Left ventricle myocardium superior (tissue), 1 donor: Measurements from ENCODE around the gene HSD17B7. TPM values are rescaled to one million over a fixed set of nuclear protein-coding genes. Genes with fewer than 3 reads are reported as not detected.

ENCODE experiments used
- ATAC-seq: fragments of 200-7000 bp; cut with Tn5 transposase; one replicate; pipeline ENCODE4 v1.9.1; 2020; ENCODE audit warnings: mild to moderate bottlenecking, moderate library complexity
- DNase-seq: peaks from one replicate; pipeline ENCODE4 v3.0.0-alpha.2; 2020
- intact Hi-C: fragments of 100-400 bp; cut with micrococcal nuclease; formaldehyde crosslinking; loops from one replicate; pipeline ENCODE4 v1.11.0; 2022
- total RNA-seq: library from RNA; stranded (reverse); fragmentation: NEBNext Ultra II Directional; extraction: Animal tissue kit (Norgen Biotek cat#: 25700); gene quantifications from one replicate; pipeline ENCODE4 v1.2.1, GENCODE V29; 2021
- donor health status: DM: no; HTN: yes; CAD: no; lungs with severe emphysema.

The HSD17B7 gene
- total RNA-seq, 1 donor from 2014 or later = 2.6 TPM

DNA sequence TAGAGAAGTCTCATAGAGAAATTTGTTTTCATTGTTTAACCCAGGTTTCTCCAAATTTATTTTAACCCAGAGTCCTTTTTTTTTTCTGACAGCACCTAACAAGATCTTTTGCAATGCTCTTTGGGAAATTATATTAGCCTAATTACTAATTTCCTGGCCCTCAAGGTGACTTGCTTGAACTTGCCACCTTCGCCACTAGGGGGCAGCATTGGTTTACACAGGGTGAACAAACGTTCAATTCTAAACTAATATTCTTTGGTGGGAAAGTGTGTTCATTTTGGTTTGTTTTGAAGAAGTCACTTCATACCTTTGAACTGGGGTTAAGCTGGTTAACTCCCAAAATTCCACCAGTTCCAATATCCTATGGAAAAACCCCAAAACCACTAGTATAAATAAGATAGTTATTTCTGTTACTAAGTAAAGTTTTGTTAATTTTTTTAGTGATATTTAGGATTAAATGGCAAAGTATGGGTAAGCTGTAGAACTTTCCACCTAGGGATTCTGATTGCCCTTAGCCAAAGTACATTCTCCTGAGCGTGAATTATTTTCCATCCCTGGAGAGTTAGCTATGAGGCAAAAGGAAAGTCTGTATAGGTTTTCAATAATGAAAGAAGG lies 57.4 kb downstream of the HSD17B7 start:
- intact Hi-C loops = no loop called here
- DNase-seq = peak; percentile 81
- peak; percentile 42 for ATAC-seq

GRCh38 chr1:162849711-162850110 lies 59.2 kb downstream of the HSD17B7 start:
- intact Hi-C loops = loop anchor here (5.0 kb wide), 1 partner anchor 323 kb away; no protein-coding TSS in a partner anchor
- DNase-seq = no peak
- ATAC-seq = no peak

- no peak for DNase-seq
- intact Hi-C loops = loop anchor here (5.0 kb wide), 1 partner anchor 321 kb away; no protein-coding TSS in a partner anchor
- no peak for ATAC-seq
These were observed 60.8 kb downstream of the HSD17B7 start for GRCh38 chr1:162851341-162851740.

DNA sequence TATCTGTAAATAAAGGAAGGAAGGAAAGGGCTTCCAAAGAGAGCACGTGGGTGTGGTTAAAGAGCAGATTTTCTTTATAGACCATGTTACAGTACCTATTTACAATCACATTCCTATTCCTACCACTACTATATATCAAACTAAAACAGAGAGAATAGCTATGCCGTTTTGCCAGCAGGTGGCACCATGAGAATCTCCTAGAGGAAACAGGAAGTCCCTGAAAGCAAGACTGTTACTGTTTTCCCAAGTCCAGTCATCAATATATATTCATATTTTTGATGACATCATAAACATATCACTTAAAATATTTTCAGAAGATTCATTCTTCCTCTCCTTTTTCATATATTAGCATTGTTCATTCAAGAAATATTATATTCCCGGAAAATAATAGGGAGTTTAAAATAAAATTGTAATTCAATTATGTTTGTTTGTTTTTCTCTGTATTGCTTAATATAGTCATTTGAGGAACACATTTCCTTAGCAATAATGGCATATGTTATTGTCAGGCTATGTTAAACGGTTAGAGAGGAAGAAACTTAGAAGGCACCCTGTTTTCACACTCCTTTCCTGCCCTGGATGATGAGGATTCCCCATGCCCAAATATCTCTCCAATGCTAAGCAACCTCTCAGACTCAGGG lies 63.9 kb downstream of the HSD17B7 start:
- ATAC-seq (peak; percentile 38), DNase-seq (peak; percentile 45)
- intact Hi-C loops = loop anchor here (5.0 kb wide), 1 partner anchor 318 kb away; no protein-coding TSS in a partner anchor

GRCh38 chr1:162855461-162856150 lies 65.1 kb downstream of the HSD17B7 start:
- intact Hi-C loops = no loop called here
- no peak for ATAC-seq
- no peak for DNase-seq

DNA sequence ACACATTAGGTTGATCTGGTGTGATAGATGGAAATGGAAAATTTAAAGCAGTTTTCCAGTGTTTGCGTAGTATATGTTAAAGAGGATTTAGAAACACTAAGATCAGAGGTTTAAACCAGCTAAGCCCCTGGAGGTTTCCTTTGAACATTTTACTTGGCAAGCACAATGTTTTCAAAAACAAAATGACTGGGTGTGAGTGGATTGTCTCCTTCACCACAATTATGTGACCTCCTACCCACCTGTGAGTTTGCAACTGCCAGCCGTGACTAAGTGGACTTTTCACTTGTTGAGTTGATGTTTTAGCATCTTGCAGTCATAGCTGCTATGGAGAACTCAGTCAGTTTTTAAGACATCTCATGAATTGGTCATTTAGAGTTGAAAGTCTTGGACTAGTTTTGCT lies 65.8 kb downstream of the HSD17B7 start:
- intact Hi-C loops = no loop called here

DNA sequence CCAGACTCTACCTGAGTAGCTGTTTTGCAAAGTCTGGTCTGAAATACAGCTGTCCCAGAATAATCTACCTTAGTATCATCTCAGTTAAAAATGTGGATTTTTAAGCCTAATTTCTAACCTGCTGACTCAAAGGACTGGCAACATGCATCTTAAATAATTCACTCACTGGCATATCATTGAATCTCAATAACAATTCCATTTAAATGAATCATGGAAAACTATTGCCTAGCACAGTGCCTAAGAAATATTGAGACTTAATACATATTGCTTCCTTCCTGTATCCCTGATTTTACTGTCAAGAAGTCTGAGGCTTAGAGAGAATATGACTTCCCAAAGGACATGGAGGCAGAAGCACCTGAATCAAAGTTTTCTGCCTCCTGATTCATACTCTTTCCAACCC lies 67.3 kb downstream of the HSD17B7 start:
- ATAC-seq (no peak), DNase-seq (no peak)
- intact Hi-C loops = no loop called here

More for the DNA sequence above, 65.8 kb downstream of the HSD17B7 start:
- DNase-seq (no peak), ATAC-seq (no peak)

- peak; percentile 35 for ATAC-seq
- intact Hi-C loops = no loop called here
- DNase-seq = no peak
These were observed 68.7 kb downstream of the HSD17B7 start for GRCh38 chr1:162859191-162859590.

- ATAC-seq (peak; percentile 99), DNase-seq (peak; percentile 43)
- intact Hi-C loops = no loop called here
These were observed 70.6 kb downstream of the HSD17B7 start, which contains the start of gene CCDC190 for GRCh38 chr1:162861101-162861500. TSS of gene CCDC190 (minus strand) at chr1:162861175. CDS start at chr1:162859646, 1,529 bp downstream.

- DNase-seq (no peak), ATAC-seq (peak; percentile 14)
- intact Hi-C loops = no loop called here
These were observed 71.1 kb downstream of the HSD17B7 start for GRCh38 chr1:162861625-162862024.

Other genes starting within 250 kb of the HSD17B7 start
- 30.7 TPM for gene UAP1, start 229.0 kb upstream of the HSD17B7 start, total RNA-seq
- 26.1 TPM for gene DDR2, start 158.2 kb upstream of the HSD17B7 start, total RNA-seq
- gene CCDC190, start 70.5 kb downstream of the HSD17B7 start, total RNA-seq = 0.62 TPM